HL-60 (cell line): ENCODE data around the gene TMUB1.

Source experiments
- DNase-seq, 2 experiments: peaks; one replicate each; pipeline ENCODE4 v3.0.0-alpha.2; 2010 to 2020; ENCODE audit warnings: low read depth in 1 of 2, low spot score in 1 of 2
- H3K27ac ChIP-seq: fragments of 250-450 bp; sonication (Bioruptor Pico); replicated peaks from 2 replicates; pipeline ENCODE4 v1.5.1; 2020; ENCODE audit warnings: mild to moderate bottlenecking, moderate library complexity
- H3K27me3 ChIP-seq: fragments of 250-450 bp; sonication (Bioruptor Pico); 2 replicates; pipeline ENCODE4 v1.5.1; 2021; ENCODE audit warnings: mild to moderate bottlenecking, moderate library complexity; ENCODE audit not compliant: insufficient read depth, poor library complexity, severe bottlenecking
- H3K4me3 ChIP-seq: replicated peaks from 2 replicates; pipeline ENCODE4 v1.5.1; 2011; ENCODE audit warnings: mild to moderate bottlenecking, control low read depth, low read length; ENCODE audit not compliant: insufficient read depth
- CTCF ChIP-seq: IDR thresholded peaks from one replicate; pipeline ENCODE4 v1.5.1; 2011; ENCODE audit warnings: low read length, control low read depth, inconsistent platforms; ENCODE audit not compliant: insufficient read depth
- GABPA ChIP-seq: IDR thresholded peaks from 2 replicates; pipeline ENCODE4 v1.6.1; 2012; ENCODE audit warnings: low read depth
- POLR2AphosphoS5 ChIP-seq: IDR thresholded peaks from 2 replicates; pipeline ENCODE4 v1.6.1; 2012; ENCODE audit warnings: low read depth
- SPI1 ChIP-seq: IDR thresholded peaks from 2 replicates; pipeline ENCODE4 v1.6.1; 2012; ENCODE audit warnings: low read depth, mild to moderate bottlenecking, borderline replicate concordance
- TF ChIP-seq, protein P1 (sequence below): IDR thresholded peaks from 2 replicates; pipeline ENCODE4 v1.6.1; 2012; ENCODE audit warnings: low read depth; ENCODE audit not compliant: insufficient replicate concordance

The TMUB1 gene

GRCh38 chr7:151123158-151123821 lies 40.0 kb upstream of the TMUB1 start:
- H3K4me3 ChIP-seq: no peak overlapping the region
- TF ChIP-seq POLR2AphosphoS5 (no peak), SPI1 (no peak), CTCF (no peak), GABPA (no peak)
- TF ChIP-seq, protein P1, sequence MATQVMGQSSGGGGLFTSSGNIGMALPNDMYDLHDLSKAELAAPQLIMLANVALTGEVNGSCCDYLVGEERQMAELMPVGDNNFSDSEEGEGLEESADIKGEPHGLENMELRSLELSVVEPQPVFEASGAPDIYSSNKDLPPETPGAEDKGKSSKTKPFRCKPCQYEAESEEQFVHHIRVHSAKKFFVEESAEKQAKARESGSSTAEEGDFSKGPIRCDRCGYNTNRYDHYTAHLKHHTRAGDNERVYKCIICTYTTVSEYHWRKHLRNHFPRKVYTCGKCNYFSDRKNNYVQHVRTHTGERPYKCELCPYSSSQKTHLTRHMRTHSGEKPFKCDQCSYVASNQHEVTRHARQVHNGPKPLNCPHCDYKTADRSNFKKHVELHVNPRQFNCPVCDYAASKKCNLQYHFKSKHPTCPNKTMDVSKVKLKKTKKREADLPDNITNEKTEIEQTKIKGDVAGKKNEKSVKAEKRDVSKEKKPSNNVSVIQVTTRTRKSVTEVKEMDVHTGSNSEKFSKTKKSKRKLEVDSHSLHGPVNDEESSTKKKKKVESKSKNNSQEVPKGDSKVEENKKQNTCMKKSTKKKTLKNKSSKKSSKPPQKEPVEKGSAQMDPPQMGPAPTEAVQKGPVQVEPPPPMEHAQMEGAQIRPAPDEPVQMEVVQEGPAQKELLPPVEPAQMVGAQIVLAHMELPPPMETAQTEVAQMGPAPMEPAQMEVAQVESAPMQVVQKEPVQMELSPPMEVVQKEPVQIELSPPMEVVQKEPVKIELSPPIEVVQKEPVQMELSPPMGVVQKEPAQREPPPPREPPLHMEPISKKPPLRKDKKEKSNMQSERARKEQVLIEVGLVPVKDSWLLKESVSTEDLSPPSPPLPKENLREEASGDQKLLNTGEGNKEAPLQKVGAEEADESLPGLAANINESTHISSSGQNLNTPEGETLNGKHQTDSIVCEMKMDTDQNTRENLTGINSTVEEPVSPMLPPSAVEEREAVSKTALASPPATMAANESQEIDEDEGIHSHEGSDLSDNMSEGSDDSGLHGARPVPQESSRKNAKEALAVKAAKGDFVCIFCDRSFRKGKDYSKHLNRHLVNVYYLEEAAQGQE: no peak
- no peaks in the 10 kb centered on the region for H3K27me3 ChIP-seq
- DNase-seq: no peak
- no peak overlapping the region for H3K27ac ChIP-seq

- Histone ChIP-seq H3K4me3 (no peak overlapping the region), H3K27me3 (no peaks in the 10 kb centered on the region), H3K27ac (no peak overlapping the region)
- TF ChIP-seq SPI1 (no peak), GABPA (no peak), POLR2AphosphoS5 (no peak), CTCF (no peak)
- TF ChIP-seq, protein P1: no peak
- no peak for DNase-seq
Observed at GRCh38 chr7:151122796-151123157, 39.5 kb upstream of the TMUB1 start.

GRCh38 chr7:151122276-151122675 lies 39.0 kb upstream of the TMUB1 start:
- DNase-seq: no peak
- TF ChIP-seq SPI1 (no peak), CTCF (no peak), POLR2AphosphoS5 (no peak), GABPA (no peak)
- TF ChIP-seq, protein P1: no peak
- H3K27me3 ChIP-seq: no peaks in the 10 kb centered on the region
- no peak overlapping the region for H3K4me3 ChIP-seq
- no peak overlapping the region for H3K27ac ChIP-seq
